Fibroblast of upper back skin (primary cell): ENCODE measurements around the gene KIF6.
"Not testable (repeated sequence)": the region's sequence is repeated elsewhere in the genome, so short reads cannot be mapped to it uniquely, and the experiment has no call there.

ENCODE experiments used
- DNase-seq: peaks from one replicate; pipeline ENCODE4 v3.0.0-alpha.2; 2013

Gene KIF6

GRCh38 chr6:39302669-39303424 lies 422.4 kb downstream of the KIF6 start:
- DNase-seq = peak; percentile 54

GRCh38 chr6:39302011-39302410 lies 423.2 kb downstream of the KIF6 start:
- DNase-seq = no peak

GRCh38 chr6:39301606-39302005 lies 423.6 kb downstream of the KIF6 start:
- DNase-seq = no peak

- DNase-seq = no peak
Observed at GRCh38 chr6:39300739-39301138, 424.5 kb downstream of the KIF6 start.

GRCh38 chr6:39298061-39298460 lies 427.1 kb downstream of the KIF6 start:
- DNase-seq = no peak

GRCh38 chr6:39296745-39297640 lies 428.2 kb downstream of the KIF6 start:
- peak; percentile 2 for DNase-seq

- DNase-seq = no peak
Observed at GRCh38 chr6:39295611-39296011, 429.6 kb downstream of the KIF6 start.

GRCh38 chr6:39294899-39295298 lies 430.3 kb downstream of the KIF6 start:
- no peak for DNase-seq

- DNase-seq = no peak
Observed at GRCh38 chr6:39294133-39294532, 431.1 kb downstream of the KIF6 start.

- no peak for DNase-seq
Observed at GRCh38 chr6:39292637-39293036, 432.6 kb downstream of the KIF6 start.

- no peak for DNase-seq
Observed at GRCh38 chr6:39289490-39289889, 435.7 kb downstream of the KIF6 start.

GRCh38 chr6:39287601-39288000 lies 437.6 kb downstream of the KIF6 start:
- no peak for DNase-seq

GRCh38 chr6:39286596-39286995 lies 438.6 kb downstream of the KIF6 start:
- not testable (repeated sequence) for DNase-seq

- no peak for DNase-seq
Observed at GRCh38 chr6:39282774-39283173, 442.4 kb downstream of the KIF6 start.

GRCh38 chr6:39281312-39281980 lies 443.8 kb downstream of the KIF6 start:
- DNase-seq = no peak

- DNase-seq = no peak
Observed at GRCh38 chr6:39280247-39280731, 444.9 kb downstream of the KIF6 start.
